ENCODE data around the gene GLUL. TPM values are rescaled to one million over a fixed set of nuclear protein-coding genes. Genes with fewer than 3 reads are reported as not detected.

GLUL gene
- polyA plus RNA-seq, 3 donors: 305 to 322 (median 308) TPM

GRCh38 chr1:182332261-182333060 is 59.1 kb downstream of the GLUL start:
- DNase-seq: no peak

Other genes with a start within 250 kb of the GLUL start
- gene TEDDM1, start 8.9 kb upstream of the GLUL start, polyA plus RNA-seq (ENCODE audit: insufficient read length in 3 of 3): under 1 TPM; 0.07 to 0.22 (median 0.21) TPM
- under 1 TPM in 2 of 3 donors, not detected in 1; 0.03 to 0.33 TPM for gene RGSL1, start 58.4 kb upstream of the GLUL start, polyA plus RNA-seq (ENCODE audit: insufficient read length in 3 of 3)
- 10 to 100 TPM in 2 of 3 donors, 1 to 10 TPM in 1; 8.0 to 14.4 (median 14.2) TPM for gene RNASEL, start 197.5 kb upstream of the GLUL start, polyA plus RNA-seq (ENCODE audit: insufficient read length in 3 of 3)
- 1 to 10 TPM; 1.0 to 1.8 (median 1.0) TPM for gene RGS16, start 212.6 kb upstream of the GLUL start, polyA plus RNA-seq (ENCODE audit: insufficient read length in 3 of 3)

Data from renal pelvis (tissue), 4 donors.